Dermis microvascular lymphatic vessel endothelial cell (primary cell): ENCODE measurements around the gene MTMR6. TPM values are rescaled to one million over a fixed set of nuclear protein-coding genes. Genes with fewer than 3 reads are reported as not detected.

Experiments
- DNase-seq, 2 donors: peaks; one replicate each; pipeline versions ENCODE4 v3.0.0 to v3.0.0-alpha.2; 2010; ENCODE audit warnings: low read depth in 2 of 2
- total RNA-seq: library from RNA; depleted of rRNA; stranded (reverse); fragments of >200 nt; gene quantifications from 2 replicates; pipeline ENCODE4 v1.2.1, GENCODE V29; 2014

Gene MTMR6
- total RNA-seq, result 22.3 and 23.6 TPM in 2 replicates

GRCh38 chr13:25286969-25287961, at the start of gene MTMR6:
TSS of gene MTMR6 (minus strand) at chr13:25287488. CDS start at chr13:25287247, 241 bp downstream.
- DNase-seq, result peak; percentile 72 to 92

GRCh38 chr13:25335856-25336255, 48.6 kb upstream of the MTMR6 start:
- DNase-seq, result no peak

- DNase-seq, result no peak
Measured at GRCh38 chr13:25330541-25330940, 43.3 kb upstream of the MTMR6 start.

- no peak for DNase-seq
Measured at GRCh38 chr13:25329706-25330105, 42.4 kb upstream of the MTMR6 start.

GRCh38 chr13:25324100-25324499, 36.8 kb upstream of the MTMR6 start:
- no peak for DNase-seq

- DNase-seq, result no peak
Measured at GRCh38 chr13:25319771-25320170, 32.5 kb upstream of the MTMR6 start.

GRCh38 chr13:25318946-25319345, 31.7 kb upstream of the MTMR6 start:
- peak in 1 of 2 donors; percentile 29 for DNase-seq

GRCh38 chr13:25310891-25311290, 23.6 kb upstream of the MTMR6 start:
- no peak for DNase-seq

GRCh38 chr13:25306671-25307464, 19.6 kb upstream of the MTMR6 start:
- DNase-seq, result no peak

- no peak for DNase-seq
Measured at GRCh38 chr13:25302121-25302520, 14.8 kb upstream of the MTMR6 start.

GRCh38 chr13:25301347-25302113, 14.2 kb upstream of the MTMR6 start, which contains the start of gene NUP58:
TSS of gene NUP58 (plus strand) at chr13:25301625. CDS start at chr13:25301774, 149 bp downstream.
- DNase-seq, result peak; percentile 88 to 95

GRCh38 chr13:25300861-25301346, 13.6 kb upstream of the MTMR6 start:
- DNase-seq, result peak in 1 of 2 donors; percentile 31

- no peak for DNase-seq
Measured at GRCh38 chr13:25295701-25296100, 8.4 kb upstream of the MTMR6 start.

GRCh38 chr13:25295228-25295627, 7.9 kb upstream of the MTMR6 start:
- no peak for DNase-seq

GRCh38 chr13:25292301-25292700, 5.0 kb upstream of the MTMR6 start:
- no peak for DNase-seq

- no peak for DNase-seq
Measured at GRCh38 chr13:25291691-25292090, 4.4 kb upstream of the MTMR6 start.

GRCh38 chr13:25288966-25289365, 1.7 kb upstream of the MTMR6 start:
- DNase-seq, result no peak

- peak; percentile 37 to 62 for DNase-seq
Measured at GRCh38 chr13:25286308-25286968, 850 bp downstream of the MTMR6 start.

GRCh38 chr13:25281935-25282332, 5.4 kb downstream of the MTMR6 start:
- no peak for DNase-seq

GRCh38 chr13:25281193-25281934, 5.9 kb downstream of the MTMR6 start:
- DNase-seq, result no peak
